GM18519 (cell line): Measurements from ENCODE around the gene RSRC2.
"Not testable (repeated sequence)": the region's sequence is repeated elsewhere in the genome, so short reads cannot be mapped to it uniquely, and the experiment has no call there.

Experiments
- ATAC-seq: cut with Tn5 transposase; IDR thresholded peaks from one replicate; pipeline ENCODE4 v1.9.1; 2021; ENCODE audit warnings: mild to moderate bottlenecking, moderate library complexity; ENCODE audit not compliant: unreplicated experiment, low FRiP score

The RSRC2 gene

DNA sequence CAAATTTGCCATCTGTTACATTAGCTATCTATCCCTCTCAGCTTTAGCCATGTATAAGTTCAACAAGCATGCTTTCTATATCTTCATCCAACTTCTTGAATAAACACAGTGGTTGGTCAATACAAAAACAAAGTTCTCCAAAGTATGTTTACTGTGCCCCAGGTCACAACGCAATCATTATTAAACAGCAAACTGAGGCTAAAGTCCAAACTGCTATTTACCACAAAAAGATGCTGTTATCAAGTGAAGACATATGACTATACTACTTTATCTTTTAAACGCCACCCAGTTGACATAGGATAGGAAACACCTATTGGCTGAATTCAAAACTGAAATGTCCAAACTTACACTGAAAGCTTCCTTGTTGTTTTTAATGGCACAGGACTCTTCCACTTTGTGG lies 37.7 kb downstream of the RSRC2 start:
- ATAC-seq: no peak

DNA sequence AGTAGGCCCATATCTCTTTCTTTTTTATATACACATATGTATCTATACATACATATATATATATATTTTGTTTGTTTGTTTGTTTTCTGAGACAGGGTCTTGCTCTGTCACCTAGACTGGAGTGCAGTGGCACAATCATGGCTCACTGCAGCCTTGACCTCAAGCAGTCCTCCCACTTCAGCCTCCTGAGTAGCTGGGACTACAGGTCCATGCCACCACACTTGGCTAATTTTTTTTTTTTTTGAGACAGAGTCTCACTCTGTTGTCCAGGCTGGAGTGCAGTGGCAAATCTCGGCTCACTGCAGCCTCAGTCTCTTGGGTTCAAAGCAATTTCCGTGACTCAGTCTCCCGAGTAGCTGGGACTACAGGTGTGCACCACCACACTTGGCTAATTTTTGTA lies 38.9 kb downstream of the RSRC2 start:
- ATAC-seq: not testable (repeated sequence)

DNA sequence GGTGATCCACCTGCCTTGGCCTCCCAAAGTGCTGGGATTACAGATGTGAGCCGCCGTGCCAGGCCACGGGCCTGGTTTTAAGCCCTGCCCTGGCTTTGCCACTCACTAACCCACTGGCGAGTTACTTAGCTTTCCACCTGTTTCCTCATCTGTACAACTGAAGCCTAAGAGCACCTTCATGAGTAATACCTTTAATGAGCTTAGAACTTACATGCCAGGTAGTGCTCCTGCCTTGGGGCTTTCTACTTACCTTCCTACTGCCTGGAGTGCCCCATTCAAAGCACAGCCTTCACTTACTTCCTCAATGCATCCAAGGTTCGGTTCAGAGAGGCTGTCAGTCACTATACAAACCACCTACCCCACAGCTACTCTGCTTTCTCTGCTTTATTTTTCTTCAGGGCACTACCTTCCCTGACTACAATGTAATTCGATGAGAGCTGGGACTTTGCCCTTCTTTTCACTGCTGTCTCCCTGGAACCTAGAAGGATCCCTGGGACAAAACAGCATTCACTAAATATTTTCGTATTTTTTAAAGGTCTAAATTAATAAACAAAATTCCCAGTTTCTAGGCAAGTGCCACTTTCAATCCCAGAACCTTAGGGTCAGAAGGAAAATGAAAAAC lies 39.8 kb downstream of the RSRC2 start:
- ATAC-seq: no peak

DNA sequence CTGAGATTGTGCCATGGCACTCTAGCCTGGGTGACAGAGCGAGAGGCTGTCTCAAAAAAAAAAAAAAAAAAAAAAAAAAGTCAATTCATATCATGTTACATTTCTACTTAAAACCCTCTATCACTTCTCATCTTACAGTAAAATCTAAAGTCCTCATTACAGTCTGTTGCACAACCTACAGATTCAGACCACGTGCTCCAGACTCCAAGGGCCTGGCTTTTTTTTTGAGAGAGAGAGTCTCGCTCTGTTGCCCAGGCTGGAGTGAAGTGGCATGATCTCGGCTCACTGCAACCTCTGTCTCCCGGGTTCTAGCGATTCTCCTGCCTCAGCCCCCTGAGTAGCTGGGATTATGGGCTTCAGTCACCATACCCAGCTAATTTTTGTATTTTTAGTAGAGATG lies 40.4 kb downstream of the RSRC2 start:
- not testable (repeated sequence) for ATAC-seq

DNA sequence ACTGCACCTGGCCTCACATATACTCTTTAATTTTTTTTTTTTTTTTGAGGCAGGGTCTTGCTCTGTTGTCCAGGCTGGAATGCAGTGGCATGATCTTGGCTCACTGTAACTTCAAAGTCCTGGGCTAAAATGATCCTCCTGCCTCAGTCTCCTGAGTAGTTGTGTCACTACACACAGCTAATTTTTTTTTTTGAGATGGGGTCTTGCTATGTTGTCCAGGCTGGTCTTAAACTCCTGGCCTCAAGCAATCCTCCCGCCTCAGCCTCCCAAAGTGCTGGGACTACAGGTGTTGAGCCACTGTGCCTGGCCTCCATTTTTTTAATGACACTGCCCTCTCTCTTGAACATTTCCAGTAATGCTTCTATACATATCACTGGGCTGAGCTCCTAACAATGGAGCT lies 42.4 kb downstream of the RSRC2 start:
- ATAC-seq: not testable (repeated sequence)

DNA sequence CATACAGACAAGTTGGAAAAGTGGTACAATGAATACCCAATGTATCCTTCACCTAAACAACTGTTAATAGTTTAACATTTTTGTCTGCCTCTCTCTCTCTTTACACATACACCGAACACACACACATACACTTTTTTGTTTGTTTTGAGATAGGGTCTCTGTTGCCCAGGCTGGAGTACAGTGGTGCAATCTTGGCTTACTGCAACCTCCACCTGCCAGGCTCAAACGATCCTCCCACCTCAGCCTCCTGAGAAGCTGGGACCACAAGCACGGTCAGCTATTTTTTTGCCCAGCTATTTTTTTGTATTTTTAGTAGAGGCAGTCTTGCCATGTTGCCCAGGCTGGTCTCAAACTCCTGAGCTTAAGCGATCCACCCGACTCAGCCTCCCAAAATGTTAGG lies 42.8 kb downstream of the RSRC2 start:
- no peak for ATAC-seq

DNA sequence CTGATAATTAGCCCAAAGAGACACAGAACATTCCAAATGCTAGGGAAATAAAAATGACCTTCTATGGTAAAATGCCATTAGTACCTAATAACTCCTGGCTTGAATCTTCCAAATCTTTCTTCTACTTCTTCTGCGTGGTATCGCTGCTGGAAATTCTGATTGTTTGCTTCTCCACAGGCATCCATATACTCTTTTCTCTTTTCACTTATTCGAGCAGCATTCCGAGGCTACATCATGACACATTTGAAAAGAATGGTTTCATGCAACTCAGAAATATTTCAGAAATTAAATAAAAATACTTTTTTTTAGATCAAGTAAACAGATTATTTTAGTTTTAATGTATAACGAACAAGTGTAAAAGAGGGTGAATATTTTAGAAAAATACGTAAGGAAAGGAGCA lies 44.9 kb downstream of the RSRC2 start:
- ATAC-seq: no peak

DNA sequence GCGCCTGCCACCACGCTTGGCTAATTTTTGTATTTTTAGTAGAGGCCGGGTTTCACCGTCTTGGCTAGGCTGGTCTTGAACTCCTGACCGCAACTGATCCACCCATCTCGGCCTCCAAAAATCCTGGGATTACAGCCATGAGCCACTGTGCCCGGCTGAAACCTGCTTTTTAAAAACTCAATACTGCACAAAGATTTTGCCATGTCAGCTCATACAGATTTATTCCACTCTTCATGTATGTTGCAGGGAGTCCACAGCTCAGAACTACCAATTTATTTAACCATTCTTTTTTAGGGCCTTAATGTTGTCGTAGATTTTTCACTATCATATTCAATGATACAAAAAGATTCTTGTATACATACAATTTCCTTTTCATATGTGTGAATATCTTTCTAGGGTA lies 46.0 kb downstream of the RSRC2 start:
- ATAC-seq: no peak

DNA sequence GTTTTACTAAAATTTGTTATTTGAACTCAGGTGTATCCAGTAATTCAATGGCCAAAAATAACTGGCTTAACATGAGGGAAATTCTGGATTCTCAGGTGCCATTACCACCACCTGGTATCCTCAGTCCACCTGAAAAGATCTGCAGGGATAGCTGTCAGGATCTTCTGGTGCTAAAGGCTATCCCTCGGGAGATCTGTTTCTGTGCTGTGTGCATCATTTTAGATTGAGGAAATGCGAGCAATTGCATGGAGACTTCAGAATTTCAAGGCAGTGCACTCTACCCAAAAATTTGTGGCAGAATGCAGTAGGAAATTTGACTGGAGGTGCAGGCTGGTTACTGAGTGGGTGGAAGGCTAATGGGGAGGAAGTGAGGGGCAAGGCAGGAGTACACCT lies 52.4 kb downstream of the RSRC2 start:
- ATAC-seq: no peak

DNA sequence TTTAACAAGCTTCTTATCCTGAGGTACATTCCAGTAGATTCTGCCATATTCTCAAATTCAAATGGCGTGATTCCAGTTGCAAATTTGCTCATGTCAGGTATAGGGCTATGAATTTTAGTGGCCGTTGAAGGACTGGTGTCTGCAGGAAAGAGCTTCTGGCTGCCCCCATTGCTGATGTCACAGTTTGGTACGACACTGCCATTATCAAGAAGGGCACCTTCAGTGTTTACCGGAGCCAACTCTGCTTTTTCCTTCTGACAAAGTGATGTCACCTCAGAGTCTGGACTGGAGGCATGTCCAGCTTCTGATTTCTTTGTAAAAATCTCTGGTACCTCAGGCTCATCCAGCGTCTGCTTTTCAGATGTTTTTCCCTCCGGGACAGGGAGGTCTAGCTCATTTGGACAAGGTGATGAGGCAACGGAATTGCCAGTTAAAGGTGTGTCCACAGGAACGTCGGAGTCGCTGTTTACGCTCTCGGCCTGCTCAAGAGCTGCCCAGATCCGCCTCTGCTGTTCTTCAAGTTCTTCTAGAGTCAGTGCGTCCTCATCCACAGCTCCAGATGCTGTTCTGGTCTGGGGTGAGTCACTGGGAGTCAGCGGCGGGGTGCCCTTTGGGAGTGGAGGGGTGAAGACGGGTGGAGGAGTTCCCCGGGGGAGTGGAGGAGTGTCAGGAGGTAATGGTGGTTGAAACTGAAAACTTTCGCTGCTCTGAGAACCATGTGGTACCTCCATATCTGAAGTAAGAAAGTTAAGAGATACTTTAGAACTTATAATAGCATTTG lies 53.0 kb downstream of the RSRC2 start:
- ATAC-seq: no peak

DNA sequence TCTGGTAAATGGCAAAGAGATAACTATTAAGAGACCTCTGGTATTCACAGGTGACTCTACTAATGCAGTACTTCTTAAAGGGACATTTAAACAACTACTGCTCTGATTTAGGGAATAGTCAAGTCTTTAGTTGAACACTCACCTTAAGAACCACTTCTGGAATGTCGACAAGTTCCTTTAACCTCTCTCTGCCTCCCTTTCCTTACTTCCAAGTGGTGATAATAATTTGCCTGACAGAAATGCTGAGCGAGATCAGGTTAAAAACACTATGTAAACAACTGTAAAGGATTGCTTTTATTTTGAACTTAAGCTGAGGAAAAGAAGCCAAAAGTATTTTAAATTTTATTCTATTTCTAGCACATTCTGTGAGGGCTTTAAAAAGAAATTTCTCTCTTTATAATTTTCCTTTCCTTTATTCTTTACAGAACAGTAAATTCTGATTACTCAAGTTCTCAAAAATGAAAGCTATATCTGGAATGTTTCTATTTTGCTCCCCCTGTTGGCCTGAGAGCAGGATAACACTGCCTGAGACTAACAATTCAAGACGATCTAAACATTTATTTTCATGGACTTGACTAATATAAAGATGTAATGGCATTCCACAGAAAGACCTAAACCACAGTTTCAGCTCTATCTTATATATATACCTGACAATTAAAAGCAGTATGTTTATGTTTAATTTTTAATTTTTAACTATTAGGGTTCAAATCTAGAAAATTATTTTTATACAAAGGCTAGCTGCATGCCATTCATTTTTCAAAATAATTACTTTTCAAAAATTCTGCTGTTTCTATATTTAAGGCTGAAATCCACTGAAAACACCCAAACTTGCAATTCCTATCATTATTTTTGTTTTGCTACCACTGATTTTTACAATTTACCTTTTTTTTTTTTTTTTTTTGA lies 55.2 kb downstream of the RSRC2 start:
- ATAC-seq: no peak

DNA sequence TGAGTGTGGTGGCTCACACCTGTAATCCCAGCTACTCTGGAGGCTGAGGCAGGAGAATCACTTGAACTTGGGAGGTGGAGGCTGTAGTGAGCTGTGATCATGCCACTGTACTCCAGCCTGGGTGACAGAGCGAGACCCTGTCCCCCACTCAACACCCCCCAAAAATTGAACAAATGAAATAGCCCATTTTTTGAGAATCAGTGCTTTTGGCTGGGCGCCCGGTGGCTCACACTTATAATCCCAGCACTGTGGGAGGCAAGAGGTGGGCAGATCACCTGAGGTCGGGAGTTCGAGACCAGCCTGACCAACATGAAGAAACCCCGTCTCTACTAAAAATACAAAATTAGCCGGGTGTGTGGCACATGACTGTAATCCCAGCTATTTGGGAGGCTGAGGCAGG lies 56.2 kb downstream of the RSRC2 start:
- ATAC-seq: not testable (repeated sequence)

DNA sequence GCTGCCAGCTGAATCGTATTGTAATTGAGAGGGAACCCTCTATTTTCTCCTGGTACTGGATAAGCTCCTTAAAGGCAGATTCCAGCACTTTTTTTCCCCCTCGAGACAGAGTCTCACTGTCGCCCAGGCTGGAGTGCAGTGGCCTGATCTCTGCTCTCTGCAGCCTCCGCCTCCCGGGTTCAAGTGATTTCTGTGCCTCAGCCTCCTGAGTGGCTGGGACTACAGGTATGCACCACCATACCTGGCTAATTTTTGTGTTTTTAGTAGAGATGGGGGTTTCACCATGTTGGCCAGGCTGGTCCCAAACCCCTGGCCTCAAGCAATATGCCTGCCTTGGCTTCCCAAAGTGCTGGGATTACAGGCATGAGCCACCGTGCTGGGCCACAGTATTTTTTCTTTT lies 56.9 kb downstream of the RSRC2 start:
- ATAC-seq: not testable (repeated sequence)

DNA sequence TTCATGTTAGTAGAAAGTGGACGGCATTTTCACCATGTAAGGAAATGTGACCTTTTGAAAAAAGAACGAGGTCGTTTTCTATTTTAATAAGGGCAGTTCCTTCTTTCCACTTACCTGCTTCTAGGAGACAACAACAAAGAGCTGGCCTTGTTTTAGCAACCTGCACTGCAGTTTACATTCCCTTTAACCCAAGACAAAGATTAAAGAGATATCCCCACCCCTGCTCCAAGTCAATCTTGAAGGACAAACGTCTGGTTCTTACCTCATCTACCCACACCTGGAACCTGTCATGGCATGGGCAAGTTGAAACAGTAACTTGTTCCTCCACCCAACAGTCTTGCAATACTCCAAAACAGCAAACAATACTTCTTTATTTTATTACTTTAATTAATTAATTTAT lies 58.8 kb downstream of the RSRC2 start:
- ATAC-seq: no peak

DNA sequence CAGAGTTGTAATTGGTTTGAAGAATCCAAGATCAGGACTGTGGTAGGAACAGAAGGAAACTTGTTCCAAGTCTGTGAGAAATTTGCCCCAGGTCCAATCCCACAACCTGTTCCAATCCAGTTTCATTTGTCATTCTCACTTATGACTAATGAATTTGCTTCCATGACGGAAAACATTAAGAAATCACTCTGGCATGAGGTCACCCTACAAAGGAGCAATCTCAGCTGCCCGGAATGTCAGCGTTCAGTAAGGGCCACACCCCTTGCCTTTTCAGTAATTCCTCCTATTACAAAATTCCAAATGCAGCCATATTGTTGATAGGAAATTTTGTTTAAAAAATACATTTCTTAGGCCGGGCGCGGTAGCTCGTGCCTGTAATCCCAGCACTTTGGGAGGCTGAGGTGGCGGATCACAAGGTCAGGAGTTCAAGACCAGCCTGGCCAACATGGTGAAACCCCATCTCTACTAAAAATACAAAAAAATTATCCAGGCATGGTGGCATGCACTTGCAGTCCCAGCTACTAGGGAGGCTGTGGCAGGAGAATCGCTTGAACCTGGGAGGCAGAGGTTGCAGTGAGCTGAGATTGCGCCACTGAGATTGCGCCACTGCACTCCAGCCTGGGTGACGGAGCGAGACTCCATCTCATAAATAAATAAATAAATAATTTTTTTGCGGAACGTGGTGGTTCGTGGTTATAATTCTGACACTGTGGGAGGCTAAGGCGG lies 62.3 kb downstream of the RSRC2 start:
- ATAC-seq: not testable (repeated sequence)

DNA sequence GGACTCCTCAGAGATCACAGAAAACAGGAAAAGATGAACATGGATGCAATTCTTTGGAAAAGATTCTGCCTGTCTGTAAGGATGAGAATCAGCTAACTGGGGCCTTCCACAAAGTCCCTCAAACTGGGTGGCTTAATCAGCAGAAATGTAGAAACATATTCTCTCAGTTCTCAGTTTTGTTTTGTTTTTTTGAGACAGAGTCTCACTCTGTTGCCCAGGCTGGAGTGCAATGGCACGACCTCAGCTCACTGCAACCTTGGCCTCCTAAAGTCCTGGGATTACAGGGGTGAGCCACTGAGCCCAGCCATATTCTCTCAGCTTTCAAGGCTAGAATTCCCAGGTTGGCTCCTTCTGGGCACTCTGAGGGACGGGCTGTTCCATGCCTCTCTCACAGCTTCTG lies 66.1 kb downstream of the RSRC2 start:
- no peak for ATAC-seq

DNA sequence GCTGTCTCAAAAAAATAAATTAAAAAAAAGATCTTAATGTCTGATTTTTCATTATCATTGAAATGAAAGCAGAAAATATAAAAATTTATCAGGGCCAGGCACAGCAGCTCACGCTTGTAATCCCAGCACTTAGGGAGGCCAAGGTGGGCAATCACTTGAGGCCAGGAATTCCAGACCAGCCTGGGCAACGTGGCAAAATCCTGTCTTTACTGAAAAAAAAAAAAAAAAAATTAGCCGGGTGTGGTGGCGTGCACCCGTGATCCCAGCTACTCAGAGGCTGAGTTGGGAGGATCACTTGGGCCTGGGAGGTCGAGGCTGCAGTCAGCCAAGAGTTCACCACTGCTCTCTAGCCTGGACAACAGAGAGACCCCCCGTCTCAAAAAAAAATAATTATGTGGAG lies 66.7 kb downstream of the RSRC2 start:
- no peak for ATAC-seq

DNA sequence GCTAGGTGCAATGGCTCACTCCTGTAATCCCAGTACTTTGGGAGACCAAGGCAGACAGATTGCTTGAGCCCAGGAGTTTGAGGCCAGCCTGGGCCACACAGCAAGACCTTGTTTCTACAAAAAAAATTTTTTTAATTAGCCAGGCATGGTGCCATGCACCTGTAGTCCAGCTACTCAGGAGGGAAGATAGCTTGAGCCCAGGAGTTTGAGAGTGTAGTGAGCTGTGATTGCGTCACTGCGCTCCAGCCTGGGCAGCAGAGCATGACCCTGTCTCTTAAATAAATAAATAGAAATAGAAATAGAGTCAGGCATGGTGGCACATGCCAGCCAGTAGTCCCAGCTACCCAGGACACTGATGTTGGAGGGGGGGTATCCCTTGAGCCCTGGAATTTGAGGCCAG lies 67.5 kb downstream of the RSRC2 start:
- ATAC-seq: no peak

DNA sequence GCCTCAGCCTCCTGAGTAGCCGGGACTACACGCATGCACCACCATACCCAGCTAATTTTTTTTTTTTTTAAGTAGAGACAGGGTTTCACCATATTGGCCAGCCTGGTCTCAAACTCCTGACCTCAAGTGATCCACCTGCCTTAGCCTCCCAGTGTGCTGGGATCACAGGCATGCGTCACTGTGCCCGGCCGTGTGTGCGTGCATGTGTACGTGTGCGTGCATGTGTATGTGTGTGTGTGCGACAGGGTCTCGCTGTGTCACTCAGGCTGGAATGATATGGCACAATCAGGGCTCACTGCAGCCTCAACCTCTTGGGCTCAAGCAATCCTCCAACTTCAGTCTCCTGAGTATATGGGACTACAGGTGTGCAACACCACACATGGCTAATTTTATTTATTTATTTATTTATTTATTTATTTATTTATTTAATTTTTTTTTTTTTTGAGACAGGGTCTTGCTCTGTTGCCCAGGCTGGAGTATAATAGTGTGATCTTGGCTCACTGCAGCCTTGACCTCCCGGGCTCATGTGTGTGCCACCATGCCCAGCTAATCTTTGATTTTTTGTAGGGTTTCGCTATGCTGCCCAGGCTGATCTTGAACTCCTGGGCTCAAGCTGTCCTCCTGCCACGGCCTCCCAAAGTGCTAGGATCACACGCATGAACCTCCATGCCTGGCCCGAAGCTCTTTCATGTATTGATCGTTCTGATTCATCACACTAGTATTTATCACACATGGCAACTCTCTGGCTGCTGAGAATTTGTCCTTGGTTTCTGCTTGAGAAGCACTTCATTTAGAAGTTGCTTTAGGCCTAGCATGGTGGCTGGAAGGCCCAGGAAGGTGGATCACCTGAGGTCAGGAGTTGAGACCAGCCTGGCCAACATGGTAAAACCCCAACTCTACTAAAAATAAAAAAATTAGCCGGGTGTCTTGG lies 68.4 kb downstream of the RSRC2 start:
- ATAC-seq: no peak

DNA sequence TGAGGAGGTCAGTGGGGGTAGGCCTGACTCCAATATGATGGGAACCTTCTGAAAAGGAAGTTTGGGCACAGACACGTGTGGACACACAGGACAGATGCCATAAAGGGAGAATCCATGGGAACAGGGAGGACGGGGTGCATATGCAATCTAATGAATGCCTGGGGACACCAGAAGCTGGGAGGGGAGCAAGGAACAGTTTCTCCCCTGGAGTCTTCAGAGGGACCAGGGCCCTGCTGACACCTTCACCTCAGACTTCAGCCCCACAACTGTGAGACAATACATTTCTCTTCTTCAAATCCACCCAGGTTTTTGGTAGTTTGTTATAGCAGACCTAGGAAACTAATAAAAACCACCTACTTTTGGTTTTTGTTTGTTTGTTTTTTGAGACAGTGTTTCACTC lies 69.1 kb downstream of the RSRC2 start:
- ATAC-seq: no peak
